ENCODE results near the gene BCHE.

Gene BCHE
- 0 reads per million in 2 donors for total RNA-seq

DNA sequence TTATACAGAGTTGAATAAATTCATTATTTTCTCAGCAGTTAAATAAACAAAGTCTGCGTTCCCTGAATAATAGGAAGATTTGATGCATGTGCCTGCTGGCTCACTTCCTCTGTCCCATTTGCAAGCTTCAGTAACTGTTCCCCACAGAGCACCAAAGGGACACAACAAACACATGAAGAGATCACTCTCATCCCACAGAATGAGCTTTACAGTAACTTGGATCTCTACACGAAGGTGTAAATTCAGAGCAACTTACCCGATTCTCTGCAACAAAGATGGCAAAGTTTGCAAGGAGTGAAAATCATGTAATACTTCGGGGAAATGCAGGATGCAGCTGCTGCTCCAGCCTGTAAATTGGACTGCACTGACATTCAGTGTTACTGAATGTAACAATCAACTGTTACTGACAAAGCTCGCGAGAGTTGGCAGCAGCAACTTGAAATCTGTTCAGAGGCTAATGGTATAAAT is at the start of gene BCHE:
TSS of gene BCHE (minus strand) at position 366 of the 468 bp plus-strand sequence. CDS start 6,390 bp downstream, outside the sequence.
- no peak for DNase-seq

DNA sequence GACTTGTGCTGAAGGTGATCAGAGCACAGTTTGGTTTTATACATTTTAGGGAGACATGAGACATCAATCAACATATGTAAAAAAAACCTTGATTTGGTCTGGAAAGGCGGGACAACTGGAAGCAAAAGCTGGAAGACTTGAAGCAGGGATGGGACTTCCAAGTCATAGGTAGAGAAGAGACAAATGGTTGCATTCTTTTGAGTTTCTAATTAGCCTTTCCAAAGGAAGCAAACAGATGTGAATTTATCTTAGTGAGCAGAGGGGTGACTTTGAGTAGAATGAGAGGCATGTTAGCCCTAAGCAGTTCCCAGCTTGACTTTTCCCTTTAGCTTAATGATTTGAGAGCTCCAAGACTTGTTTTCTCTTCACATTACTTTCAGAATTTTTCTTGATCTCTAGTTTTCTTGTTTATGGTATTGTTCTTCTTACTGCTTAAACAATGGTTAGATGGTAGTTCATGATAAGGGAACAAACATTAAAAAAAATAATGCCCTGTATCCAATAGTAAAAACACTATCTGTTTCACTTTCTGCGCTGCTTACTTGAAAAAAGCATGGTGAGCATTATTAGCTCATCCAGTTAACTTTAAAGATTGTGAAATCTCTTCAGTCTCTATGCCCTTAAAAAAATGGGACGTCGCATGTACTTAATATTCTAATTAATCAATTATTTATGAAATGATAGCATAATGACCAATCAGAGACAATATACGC is 48.5 kb upstream of the BCHE start:
- DNase-seq = no peak

DNA sequence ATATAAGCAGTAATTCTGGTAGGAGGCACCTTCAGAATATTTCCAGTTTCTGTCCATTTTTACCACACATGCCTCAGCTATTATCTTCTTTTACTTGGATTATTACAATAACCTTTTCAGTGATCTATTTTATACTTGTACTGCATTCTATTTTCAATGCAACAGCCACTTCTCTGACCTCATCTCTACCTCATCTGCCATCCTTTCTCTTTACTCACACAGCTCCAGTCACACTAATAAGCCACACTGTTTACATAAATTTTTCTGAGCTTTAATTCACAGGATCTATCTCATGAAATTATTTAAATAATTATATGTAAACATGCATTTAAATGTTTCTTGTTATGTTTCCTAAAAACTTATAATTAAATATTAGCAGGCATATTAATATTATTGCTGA is 47.3 kb upstream of the BCHE start:
- DNase-seq = no peak

DNA sequence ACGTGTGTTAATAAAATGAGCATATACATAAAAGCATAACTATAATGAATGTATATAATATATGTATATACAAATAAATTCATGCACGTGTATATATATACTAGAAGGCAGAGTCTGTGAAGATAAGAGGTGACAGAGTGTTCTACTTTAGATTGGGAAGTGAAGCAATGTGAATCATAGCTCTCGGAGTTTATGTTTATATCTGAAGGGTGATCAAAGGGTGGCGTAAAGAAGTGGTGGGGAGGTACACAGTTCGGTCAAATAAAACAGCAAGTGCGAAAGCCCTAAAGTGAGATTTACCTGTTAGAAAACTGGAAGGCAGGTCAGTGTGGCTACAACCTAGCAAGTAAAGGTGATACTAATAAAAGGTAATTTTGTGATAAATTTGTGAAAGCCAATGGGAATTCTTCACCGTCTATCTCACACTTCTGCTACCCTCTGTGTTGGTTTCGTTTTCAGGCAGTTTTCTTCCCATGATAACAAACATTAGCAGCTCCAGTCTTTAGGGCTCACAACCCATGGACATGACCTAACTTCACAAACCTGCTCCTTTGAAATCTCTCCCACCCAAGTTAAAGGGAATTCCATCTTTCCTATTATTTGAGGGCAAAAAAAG is 46.7 kb upstream of the BCHE start:
- no peak for DNase-seq

DNA sequence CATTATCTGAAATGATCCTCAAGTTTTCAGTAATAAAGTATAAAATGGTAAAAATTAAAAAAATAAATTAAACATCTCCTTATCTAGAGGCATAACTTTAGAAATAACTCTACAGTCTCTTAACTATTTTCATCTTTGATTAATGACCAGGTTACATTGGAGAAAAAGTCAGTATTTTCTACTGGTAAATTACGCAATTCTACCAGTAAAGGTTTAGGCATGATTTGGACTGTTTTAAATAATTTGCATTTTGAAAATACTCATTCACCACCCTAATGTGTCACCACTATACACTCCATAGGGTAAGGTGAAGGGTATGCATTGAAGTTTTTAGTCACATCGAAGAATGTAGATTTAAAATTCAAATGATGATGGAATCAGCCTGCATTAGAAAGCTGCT is 45.9 kb upstream of the BCHE start:
- no peak for DNase-seq

DNA sequence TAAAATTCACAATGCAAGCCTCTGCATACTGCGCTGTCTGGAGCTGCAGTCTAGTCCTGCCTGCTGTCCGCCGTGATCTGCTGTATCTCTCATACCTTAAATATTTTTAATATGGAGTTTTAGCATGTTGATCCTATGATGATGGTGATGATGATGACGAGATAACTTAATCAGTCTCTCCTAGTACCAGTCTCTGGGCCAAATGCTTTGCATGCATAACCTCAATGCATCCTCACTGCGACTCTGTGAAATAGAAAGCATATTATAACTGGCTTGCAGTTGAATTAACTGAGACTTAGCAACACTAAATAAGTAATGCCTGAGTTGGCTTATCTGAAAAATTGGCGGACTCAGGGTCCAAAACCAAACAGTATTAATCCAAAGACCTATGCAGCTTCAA is 38.4 kb upstream of the BCHE start:
- DNase-seq = no peak

DNA sequence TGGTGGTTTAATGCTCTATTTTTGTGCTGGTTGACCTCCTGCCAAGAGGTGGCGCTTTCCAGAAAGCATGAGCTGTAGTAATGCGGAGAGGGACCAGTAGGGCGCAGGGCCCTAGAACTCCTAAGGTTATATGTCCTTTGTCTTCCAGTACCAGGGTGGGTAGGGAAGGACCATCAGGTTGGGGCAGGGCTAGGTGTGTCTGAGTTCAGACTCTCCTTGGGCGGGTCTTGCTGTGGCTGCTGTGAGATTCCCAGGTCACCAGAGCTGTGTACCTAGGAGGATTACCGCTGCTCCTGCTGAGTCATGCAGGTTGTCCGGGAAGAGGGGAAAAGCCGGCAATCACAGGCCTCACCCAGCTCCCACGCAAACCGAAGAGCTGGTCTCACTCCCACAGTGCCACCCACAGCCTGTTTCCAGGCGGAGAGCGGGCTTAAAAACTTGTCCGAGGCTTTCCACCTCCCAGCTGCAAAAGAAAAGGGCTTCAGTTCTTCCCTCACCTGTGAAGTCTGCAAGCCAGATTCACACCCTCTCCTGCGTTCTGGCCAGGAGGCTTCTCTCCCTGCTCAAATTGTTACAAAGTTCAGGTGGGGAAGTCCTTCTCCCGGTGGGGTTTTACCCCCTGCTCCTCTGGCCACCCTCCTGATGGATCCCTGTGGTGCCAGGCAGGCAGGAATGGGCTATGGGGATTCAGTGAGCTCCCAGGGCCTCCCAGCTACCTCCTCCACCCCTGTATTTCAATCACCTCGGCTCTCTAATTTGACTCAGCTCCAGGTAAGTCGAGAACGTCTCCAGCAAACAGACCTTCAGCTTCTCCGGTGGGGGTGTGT is 37.7 kb upstream of the BCHE start:
- DNase-seq = no peak

DNA sequence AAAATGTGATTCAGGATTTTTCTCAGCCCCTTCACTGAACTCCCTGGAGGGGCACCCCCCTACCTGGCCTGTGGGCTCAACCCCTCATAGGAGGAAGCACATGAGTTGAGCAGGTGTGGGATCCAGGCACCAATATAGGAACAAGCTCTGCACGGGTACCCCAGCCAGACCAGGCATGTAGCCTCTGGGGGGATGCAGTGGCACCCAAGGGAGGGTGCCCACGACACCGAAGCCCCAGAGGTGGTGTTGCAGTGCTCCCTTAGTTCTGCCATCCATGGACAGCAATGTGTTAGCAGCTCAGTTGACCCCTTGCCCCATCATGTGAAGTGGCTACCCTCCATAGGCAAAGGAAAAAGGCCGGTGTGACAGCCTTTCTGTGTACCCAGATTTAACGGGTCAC is 30.9 kb upstream of the BCHE start:
- no peak for DNase-seq

DNA sequence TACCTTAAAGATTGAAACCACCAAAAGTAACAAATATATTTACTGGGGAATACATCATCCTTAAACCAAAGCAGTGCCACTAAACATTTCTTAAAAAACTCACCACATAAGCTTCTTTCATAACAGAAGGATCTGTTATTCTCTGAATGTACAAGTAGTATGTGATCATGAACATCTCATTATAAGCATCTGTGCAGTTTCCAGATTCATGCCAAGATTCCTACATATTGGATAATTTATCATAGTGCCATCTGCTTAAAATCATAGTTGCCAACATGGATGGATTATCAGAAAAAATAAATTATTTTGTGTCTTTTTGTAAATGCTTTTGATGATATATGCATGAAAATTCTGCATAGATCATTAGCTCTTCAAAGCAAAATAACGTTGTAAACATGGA is 21.8 kb upstream of the BCHE start:
- DNase-seq = no peak

DNA sequence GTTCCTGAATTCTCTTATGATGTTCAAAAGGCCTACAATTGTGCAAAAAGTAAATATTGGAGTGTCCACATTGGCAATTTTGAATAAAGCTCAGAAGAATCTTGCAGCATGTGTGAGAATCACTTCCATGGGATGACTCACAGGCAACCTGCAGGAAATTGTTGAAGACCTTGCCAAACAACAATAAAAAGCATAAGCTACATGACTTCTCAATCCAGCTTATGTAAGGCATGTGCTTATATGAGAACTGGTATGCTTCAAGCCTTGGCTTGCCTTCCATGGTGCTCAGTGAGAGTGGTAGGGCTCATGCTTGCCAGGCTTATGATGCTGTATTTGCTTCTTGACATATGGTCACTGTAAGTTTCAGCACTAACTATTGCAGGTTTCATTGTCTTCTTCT is 18.4 kb upstream of the BCHE start:
- DNase-seq = no peak

DNA sequence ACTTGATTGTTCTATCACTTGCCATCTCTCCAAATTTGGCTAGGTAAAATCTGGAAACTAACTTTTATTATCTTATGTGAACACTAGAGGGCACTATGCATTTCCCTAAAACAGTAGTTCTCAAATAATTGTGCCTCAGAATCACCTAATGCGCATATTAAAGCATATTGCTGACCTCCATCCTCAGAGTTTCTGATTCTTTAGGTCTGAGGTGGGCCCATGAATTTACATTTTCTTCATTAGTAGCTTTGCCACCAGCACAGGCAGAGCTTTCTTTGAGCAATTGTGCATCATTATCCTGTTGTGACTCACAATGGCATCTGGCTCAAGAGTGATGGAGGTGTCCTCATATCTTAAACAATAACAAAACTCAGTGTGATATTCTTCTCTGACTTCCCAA is 17.5 kb upstream of the BCHE start:
- no peak for DNase-seq

DNA sequence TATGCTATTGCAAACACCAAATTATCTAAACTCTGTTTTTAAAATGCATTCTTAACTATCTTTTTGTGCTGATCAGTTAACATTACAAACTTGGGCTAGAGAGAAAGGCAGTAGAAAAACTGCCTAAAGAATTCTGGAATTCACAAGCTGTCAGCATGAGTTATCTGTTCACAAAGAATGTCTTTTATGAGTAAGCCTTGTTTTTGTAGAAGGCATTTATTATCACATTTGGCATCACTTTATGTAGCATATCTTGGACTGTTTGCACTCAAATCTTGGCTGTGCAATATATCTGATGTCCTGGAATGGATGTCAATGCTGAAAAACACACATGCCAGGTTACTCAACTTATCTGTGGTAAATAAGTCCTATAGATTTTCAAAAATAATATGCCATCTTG is 15.5 kb upstream of the BCHE start:
- DNase-seq = no peak

DNA sequence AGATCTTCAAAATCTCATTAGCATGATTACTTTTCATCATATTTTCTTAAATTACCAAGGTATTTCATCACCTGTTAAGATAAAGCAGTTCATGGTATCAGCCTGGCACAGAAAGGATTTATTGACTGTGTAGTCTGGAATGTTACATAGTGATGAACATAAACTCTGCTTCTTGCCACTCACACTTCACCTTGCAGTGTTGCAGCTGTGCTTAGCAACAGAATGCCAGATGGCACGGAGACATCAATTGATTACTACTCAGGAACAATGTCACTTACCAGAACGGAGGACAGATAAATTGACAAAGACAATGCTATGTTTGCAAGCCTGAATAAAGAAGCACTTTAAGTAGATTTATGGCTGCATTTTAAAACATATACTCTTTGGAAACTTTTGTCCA is 15.0 kb upstream of the BCHE start:
- DNase-seq = no peak

DNA sequence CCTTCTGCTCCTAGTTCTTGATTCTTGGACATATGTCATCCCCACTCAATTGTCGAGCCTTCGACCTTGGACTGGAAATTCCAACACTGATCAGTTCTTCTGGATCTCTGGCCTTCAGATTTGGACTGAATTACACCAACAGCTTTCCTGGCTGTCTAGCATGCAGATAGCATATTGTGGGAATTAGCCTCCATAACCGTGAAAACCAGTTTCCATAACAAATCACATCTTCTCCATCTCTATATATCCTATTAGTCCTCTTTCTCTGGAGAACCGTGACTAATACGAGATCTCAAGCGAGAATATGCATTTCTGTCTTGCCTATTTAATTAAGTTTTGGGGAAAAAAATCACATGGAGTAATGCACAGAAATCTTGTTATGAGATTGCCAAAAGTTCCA is 8.8 kb upstream of the BCHE start:
- no peak for DNase-seq

DNA sequence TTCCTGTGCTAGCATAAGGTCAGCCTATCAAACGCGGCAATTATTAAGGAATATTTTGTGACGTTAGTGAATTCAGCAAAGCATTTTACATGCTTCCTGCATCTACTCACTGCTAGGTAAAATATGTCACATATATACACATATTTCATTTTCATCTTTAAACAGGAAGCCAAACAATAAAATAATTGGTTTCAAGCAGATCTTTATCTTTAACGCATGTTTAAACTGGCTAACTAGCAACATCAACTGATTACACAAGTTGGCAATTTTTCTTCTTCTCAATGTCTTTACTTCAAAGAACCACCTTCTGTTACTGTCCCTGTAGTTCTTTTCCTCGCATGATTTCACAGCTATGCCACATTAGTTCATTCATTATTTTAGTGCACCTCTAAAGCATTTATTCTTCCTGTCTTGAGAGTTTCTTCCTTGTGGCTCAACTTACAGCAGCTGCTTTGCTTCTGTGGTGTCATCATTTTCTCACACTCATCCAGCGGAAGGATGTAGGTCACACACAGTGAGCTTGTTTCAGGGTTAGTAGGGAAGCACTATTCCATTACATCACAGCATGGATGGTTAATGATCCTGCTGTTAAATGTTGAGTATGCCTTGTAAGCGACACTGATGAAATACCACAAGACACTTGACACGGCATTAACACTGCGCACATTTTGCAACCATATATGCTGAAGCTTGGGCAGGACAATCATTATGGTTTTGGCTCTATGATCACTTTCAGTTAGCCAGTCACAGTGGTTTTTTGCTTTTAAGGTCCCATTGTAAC is 2.3 kb upstream of the BCHE start:
- DNase-seq = no peak

DNA sequence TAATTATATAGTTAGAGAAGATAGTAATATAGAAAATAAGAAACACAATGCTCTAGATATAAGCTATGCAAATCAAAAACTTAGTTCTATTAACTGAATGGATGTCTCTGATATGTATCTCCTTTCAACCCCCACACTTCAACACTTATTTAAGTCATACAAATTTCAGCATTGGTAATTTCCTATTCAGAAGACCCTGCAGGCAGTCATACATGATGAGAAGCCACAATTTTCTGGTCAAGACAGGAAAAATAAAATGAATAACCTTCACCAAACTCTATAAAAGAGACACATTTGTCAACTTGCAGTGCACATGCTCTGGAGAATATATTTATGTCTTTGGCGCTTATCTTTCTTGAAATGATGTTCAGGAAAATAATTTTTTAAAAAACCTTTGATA is 578 bp upstream of the BCHE start:
- DNase-seq = no peak

DNA sequence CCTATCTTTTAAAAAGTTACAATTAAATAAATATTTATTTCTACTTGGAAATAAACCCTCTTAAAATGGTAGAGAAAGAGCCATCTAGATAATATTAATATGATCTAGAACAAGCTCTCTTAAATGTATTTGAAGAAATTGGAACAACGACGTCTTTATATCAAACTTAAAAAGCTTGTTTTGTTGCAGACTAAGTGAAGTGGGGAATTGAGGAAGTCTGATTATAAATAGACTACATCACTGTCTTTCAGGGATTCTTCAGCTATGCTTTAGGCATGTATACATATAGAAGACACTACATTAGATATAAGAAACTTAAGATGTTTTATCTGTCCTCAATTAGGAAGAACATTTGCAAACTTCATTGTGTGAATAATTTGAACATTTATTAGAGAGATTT is 1.8 kb downstream of the BCHE start:
- DNase-seq = no peak

DNA sequence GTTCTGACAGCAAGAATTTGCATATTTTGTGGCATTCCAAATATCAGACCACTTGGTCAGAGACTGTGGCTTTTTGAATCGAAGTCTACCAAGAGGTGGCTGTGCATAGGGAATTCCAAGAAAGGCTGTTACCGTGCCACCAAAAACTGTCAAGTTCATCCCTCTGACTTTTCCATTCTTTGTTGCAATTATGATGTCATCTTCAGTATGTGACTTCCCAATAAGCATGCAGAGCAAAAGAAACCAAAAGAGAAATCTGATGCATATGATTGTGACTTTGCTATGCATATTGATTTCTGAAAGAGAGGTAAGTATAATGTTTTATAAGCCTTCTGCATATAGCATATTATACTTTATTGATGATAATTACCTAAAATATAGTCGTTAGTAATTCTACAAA is 6.5 kb downstream of the BCHE start:
- DNase-seq = no peak

DNA sequence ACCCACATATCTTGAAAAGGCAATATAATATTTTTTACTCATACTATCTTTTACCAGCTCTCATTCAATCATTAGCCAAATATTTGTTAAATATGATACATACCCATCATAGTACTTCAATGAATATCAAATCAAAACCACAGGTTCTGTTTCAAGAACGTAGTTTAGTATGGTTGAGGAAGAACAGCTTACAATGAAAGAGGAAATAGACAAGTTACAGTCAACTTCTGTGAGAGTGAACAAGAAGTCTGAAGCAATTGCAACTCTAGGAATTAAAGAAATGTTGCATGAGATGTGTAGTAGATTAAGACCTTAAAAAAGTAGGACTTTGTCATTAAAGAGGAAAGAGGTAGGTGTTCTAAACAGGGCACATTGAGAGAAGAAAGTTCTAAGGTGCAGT is 9.3 kb downstream of the BCHE start:
- no peak for DNase-seq

DNA sequence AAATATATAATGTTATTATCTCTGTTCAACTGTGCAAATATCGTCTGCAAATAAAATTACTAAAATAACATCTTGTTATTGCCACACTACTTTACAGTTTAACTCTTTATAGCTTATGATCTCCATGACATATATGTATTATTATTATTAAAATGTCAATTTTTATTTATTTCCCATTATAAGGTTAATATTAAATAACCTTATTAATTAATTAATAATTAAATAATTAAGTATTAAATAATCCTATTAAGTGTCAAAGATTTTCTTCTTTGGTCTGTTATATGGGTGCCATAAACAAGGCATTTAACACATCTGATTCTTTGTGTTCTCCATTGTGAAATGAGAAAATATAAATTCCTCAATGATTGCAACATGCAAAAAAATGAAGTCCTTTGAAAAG is 10.0 kb downstream of the BCHE start:
- no peak for DNase-seq

DNA sequence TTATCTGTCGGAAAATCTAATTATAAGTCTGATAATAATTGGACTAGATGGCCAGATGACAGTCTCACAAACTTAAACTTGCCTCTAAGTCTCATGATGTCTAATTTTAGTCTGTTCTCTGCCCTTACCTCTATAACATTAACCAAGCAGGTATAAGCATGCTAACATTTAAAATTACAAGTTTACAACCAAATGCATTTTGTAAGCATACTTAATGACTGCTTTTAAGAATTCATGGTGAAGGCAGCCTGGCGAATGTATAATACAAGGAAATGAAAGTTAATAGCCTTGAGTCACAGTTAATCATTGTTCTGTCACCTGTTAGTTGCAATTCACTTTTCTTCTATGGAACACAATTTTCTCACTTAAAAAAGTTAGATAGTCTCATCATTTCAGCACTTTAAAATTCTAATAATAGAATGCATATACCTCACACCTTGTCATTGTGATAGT is 16.5 kb downstream of the BCHE start:
- no peak for DNase-seq

DNA sequence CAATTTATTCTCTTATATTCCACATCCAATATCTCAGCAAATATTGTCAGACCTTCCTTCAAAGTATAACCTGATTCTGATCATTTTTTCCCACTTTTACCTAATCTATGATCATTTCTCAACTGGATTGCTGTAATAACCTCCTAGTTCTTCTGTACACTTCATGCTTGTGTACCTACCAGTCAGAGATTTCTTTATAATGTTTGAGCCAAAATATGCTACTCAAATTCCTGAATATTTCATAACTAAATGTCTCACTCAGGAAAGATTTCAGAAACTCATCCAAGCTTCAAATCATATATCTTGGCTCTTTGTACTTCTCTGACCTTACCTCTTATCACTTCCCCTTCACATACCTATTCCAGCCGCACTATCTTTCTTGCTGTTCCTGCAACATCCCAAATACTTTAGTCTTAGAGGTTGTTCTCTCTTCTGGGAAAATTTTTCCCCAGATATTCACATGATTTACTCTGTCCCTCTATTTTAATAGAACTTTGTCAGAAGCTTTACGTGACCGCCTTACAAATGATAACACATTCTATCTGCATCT is 20.0 kb downstream of the BCHE start:
- DNase-seq = no peak

DNA sequence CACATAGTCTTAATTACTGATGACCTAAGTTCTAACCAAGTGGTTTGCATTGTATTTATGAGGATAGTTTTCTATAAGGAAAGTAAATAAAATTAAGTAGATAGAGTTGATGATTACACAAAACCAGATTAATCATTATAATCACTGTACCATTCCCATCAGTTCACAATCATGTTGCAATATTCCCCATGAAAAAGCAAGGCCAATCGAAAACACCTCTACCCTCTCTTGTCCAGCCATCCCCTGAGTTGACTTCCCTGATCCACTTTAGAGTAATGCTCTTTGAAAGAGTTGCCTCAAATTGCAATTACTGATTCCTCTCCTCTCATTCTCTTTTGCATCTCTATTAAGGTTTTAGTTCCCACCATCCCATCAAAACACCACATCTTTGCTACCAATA is 21.0 kb downstream of the BCHE start:
- DNase-seq = no peak
